IMR-90 (cell line): Measurements from ENCODE around the gene GNB1L. TPM values are rescaled to one million over a fixed set of nuclear protein-coding genes. Genes with fewer than 3 reads are reported as not detected.

Experiments
- ATAC-seq: fragments of 200-7000 bp; cut with Tn5 transposase; 2 replicates; pipeline ENCODE4 v1.9.1; 2020; ENCODE audit warnings: low read depth, mild to moderate bottlenecking, moderate library complexity
- BruUV-seq: library from RNA; stranded (reverse); fragments of 400-500 nt; replicated peaks from 2 replicates; lab custom pipeline; 2021; lab: Mats Ljungman, UMichigan
- CTCF ChIA-PET: fragments of 300-600 bp; formaldehyde crosslinking; extraction: SDS; loops from one replicate; lab custom pipeline; 2021; ENCODE audit warnings: antibody characterized with exemption; lab: Yijun Ruan, JAX
- POLR2A ChIA-PET: fragments of 300-600 bp; sonication (Branson Sonifier 250); formaldehyde crosslinking; loops from one replicate; lab custom pipeline; 2022; ENCODE audit warnings: antibody characterized with exemption; ENCODE audit not compliant: unreplicated experiment; lab: Charles Lee
- DNase-seq: peaks from one replicate; pipeline ENCODE4 v3.0.0; 2013
- H2AFZ ChIP-seq: replicated peaks from 2 replicates; pipeline ENCODE3; 2013; ENCODE audit warnings: low read length, mild to moderate bottlenecking; ENCODE audit not compliant: poor library complexity
- H2AK5ac ChIP-seq: 2 replicates; pipeline ENCODE4 v1.6.1; 2013; ENCODE audit warnings: low read depth, low read length, inconsistent platforms
- H2AK9ac ChIP-seq: replicated peaks from 2 replicates; pipeline ENCODE3; 2013; ENCODE audit warnings: mild to moderate bottlenecking, low read depth, low read length, moderate library complexity; ENCODE audit not compliant: poor library complexity
- H2BK120ac ChIP-seq: 2 replicates; pipeline ENCODE4 v1.6.1; 2013; ENCODE audit warnings: low read depth, low read length, inconsistent platforms
- H2BK15ac ChIP-seq: 3 replicates; pipeline ENCODE4 v1.6.1; 2013; ENCODE audit warnings: low read depth, low read length, inconsistent platforms
- H2BK20ac ChIP-seq: 2 replicates; pipeline ENCODE4 v1.6.1; 2013; ENCODE audit warnings: low read depth, mild to moderate bottlenecking, inconsistent platforms, low read length, moderate library complexity
- H2BK5ac ChIP-seq: 2 replicates; pipeline ENCODE4 v1.6.1; 2013; ENCODE audit warnings: mild to moderate bottlenecking, low read depth, low read length, inconsistent platforms; ENCODE audit not compliant: poor library complexity, severe bottlenecking
- H3K14ac ChIP-seq: replicated peaks from 2 replicates; pipeline ENCODE4 v1.6.1; 2013; ENCODE audit warnings: low read depth, low read length, inconsistent platforms
- H3K18ac ChIP-seq: 2 replicates; pipeline ENCODE4 v1.6.1; 2013; ENCODE audit warnings: low read depth, low read length, control low read depth
- H3K23ac ChIP-seq: 2 replicates; pipeline ENCODE4 v1.6.1; 2013; ENCODE audit warnings: low read depth, low read length, inconsistent platforms
- H3K27ac ChIP-seq: 2 replicates; pipeline ENCODE4 v1.5.1; 2013; ENCODE audit warnings: mild to moderate bottlenecking, control low read depth, low read length; ENCODE audit not compliant: insufficient read depth
- H3K27me3 ChIP-seq: 2 replicates; pipeline ENCODE4 v1.6.1; 2013; ENCODE audit warnings: low read length; ENCODE audit not compliant: control insufficient read depth, insufficient read depth
- H3K36me3 ChIP-seq: 2 replicates; pipeline ENCODE4 v1.6.1; 2013; ENCODE audit warnings: low read length, mixed read lengths; ENCODE audit not compliant: control insufficient read depth, insufficient read depth
- H3K4ac ChIP-seq: 2 replicates; pipeline ENCODE4 v1.6.1; 2013; ENCODE audit warnings: low read depth, low read length, inconsistent platforms
- H3K4me1 ChIP-seq: 2 replicates; pipeline ENCODE4 v1.6.1; 2013; ENCODE audit warnings: low read length, mixed read lengths; ENCODE audit not compliant: control insufficient read depth, insufficient read depth
- H3K4me2 ChIP-seq: 2 replicates; pipeline ENCODE4 v1.6.1; 2013; ENCODE audit warnings: low read depth, mild to moderate bottlenecking, control low read depth, low read length, moderate library complexity
- H3K4me3 ChIP-seq: 2 replicates; pipeline ENCODE4 v1.5.1; 2013; ENCODE audit warnings: low read depth, mild to moderate bottlenecking, control low read depth, low read length, moderate library complexity; ENCODE audit not compliant: insufficient read depth
- H3K56ac ChIP-seq: 2 replicates; pipeline ENCODE4 v1.6.1; 2013; ENCODE audit warnings: low read length, inconsistent platforms; ENCODE audit not compliant: insufficient read depth; ENCODE audit errors: extremely low read depth
- H3K79me1 ChIP-seq, 2 experiments: 2 replicates each; pipeline ENCODE4 v1.6.1; 2013; ENCODE audit warnings: low read length in 2 of 2, inconsistent platforms in 1 of 2, low read depth in 1 of 2
- H3K9ac ChIP-seq: 2 replicates; pipeline ENCODE4 v1.6.1; 2013; ENCODE audit warnings: low read depth, low read length, control low read depth
- H3K9me1 ChIP-seq: 2 replicates; pipeline ENCODE4 v1.6.1; 2013; ENCODE audit warnings: low read length, inconsistent platforms; ENCODE audit not compliant: insufficient read depth
- H3K9me3 ChIP-seq: 2 replicates; pipeline ENCODE4 v1.6.1; 2013; ENCODE audit warnings: low read length; ENCODE audit not compliant: control insufficient read depth, insufficient read depth
- H4K20me1 ChIP-seq: 2 replicates; pipeline ENCODE4 v1.6.1; 2013; ENCODE audit warnings: low read length, inconsistent platforms; ENCODE audit not compliant: insufficient read depth
- H4K5ac ChIP-seq: 2 replicates; pipeline ENCODE4 v1.6.1; 2013; ENCODE audit warnings: mild to moderate bottlenecking, low read depth, low read length, control low read depth
- H4K8ac ChIP-seq, 2 experiments: 2 replicates each; pipeline ENCODE4 v1.6.1; 2013; ENCODE audit warnings: low read depth in 2 of 2, low read length in 2 of 2, control low read depth in 1 of 2, inconsistent platforms in 1 of 2
- H4K91ac ChIP-seq: 2 replicates; pipeline ENCODE4 v1.6.1; 2013; ENCODE audit warnings: low read depth, low read length, inconsistent platforms; ENCODE audit not compliant: insufficient read depth
- BHLHE40 ChIP-seq: fragments of 150-350 bp; IDR thresholded peaks from 2 replicates; pipeline ENCODE4 v1.6.1; 2016; ENCODE audit warnings: mild to moderate bottlenecking, low read depth, low read length
- MAFK ChIP-seq: IDR thresholded peaks from 2 replicates; pipeline ENCODE4 v1.6.1; 2012; ENCODE audit warnings: low read depth, low read length, improper control_type of control experiment
- NFE2L2 ChIP-seq: fragments of 150-350 bp; IDR thresholded peaks from 2 replicates; pipeline ENCODE4 v1.6.1; 2016; ENCODE audit warnings: low read depth, mild to moderate bottlenecking, low read length
- POLR2A ChIP-seq: IDR thresholded peaks from 2 replicates; pipeline ENCODE4 v1.6.1; 2012; ENCODE audit warnings: mild to moderate bottlenecking, low read depth, low read length
- RAD21 ChIP-seq: IDR thresholded peaks from 2 replicates; pipeline ENCODE4 v1.6.1; 2012; ENCODE audit warnings: low read length, improper control_type of control experiment
- SMC3 ChIP-seq: fragments of 150-350 bp; IDR thresholded peaks from 2 replicates; pipeline ENCODE4 v1.6.1; 2016; ENCODE audit warnings: low read depth, mild to moderate bottlenecking, antibody characterized with exemption, low read length, moderate library complexity
- dilution Hi-C: fragments of 300-500 bp; cut with HindIII; formaldehyde crosslinking; loops from one replicate; pipeline ENCODE4 v1.14.3; 2018; ENCODE audit warnings: low sequenced_read_pairs; ENCODE audit not compliant: unreplicated experiment
- in situ Hi-C: fragments of 300-500 bp; cut with MboI; formaldehyde crosslinking; loops from 3 replicates; pipeline ENCODE4 v1.14.3; 2019; ENCODE audit warnings: low sequenced_read_pairs, inconsistent platforms, mixed read lengths
- intact Hi-C: fragments of 100-400 bp; cut with micrococcal nuclease; formaldehyde crosslinking; loops from 2 replicates; pipeline ENCODE4 v1.10.0; 2022
- polyA plus RNA-seq, 3 experiments: library from polyadenylated mRNA; depleted of rRNA; stranded (reverse); fragments of >200 nt; gene quantifications; 2 replicates each; pipeline ENCODE4 v1.2.3, GENCODE V29; 2012; ENCODE audit warnings: low replicate concordance in 1 of 3
- total RNA-seq: library from RNA; depleted of rRNA; stranded (reverse); fragments of >200 nt; gene quantifications from 2 replicates; pipeline ENCODE4 v1.2.3, GENCODE V29; 2012
- TF ChIP-seq, protein P1 (sequence below): fragments of 150-350 bp; IDR thresholded peaks from 2 replicates; pipeline ENCODE4 v1.6.1; 2017; ENCODE audit warnings: mild to moderate bottlenecking, antibody characterized with exemption, low read length, low read depth

The GNB1L gene
- total and polyA plus RNA-seq, 2 of the 4 experiments (the other 2 are of a cell fraction), result 2.5 to 4.4 TPM

DNA sequence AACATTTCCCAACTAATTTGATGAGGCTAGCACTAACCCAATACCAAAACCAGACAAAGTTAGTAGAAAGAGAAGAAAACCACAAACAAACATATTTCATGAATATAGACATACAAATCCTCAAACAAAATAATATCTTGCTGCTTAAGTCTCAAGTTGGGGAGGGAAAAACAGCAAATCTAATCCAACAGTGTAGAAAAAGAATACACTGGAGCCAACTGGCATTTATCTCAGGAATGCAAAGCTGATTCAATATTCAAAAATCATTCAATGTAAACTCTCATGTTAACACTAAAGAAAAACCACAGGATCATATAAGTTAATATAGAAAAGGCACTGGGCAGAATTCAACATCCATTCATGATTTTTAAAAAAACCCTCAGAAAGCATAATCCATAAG is 18.2 kb downstream of the GNB1L start:
- Histone ChIP-seq H2BK20ac (no peak overlapping the region), H2AK5ac (no peak overlapping the region), H2AK9ac (no peak overlapping the region), H3K9me3 (no peaks in the 10 kb centered on the region), H3K14ac (no peak overlapping the region), H4K5ac (no peak overlapping the region), H3K36me3 (no peaks in the 10 kb centered on the region), H4K91ac (no peak overlapping the region), H4K8ac (no peak overlapping the region), H2BK15ac (no peak overlapping the region), H3K4me1 (peaks cover 2% of the 10 kb centered on the region), H3K9ac (no peak overlapping the region), H3K9me1 (peaks cover 4% of the 10 kb centered on the region), H3K27me3 (no peaks in the 10 kb centered on the region), H3K4me3 (no peak overlapping the region), H3K27ac (no peak overlapping the region), H2BK5ac (no peak overlapping the region), H2BK120ac (no peak overlapping the region), H2AFZ (no peak overlapping the region), H4K20me1 (no peaks in the 10 kb centered on the region), H3K18ac (no peak overlapping the region), H3K4me2 (no peak overlapping the region), H3K79me1 (peaks cover 0 to 17% of the 10 kb centered on the region in 2 experiments; a peak in 3 of 4 replicates), H3K23ac (no peak overlapping the region), H3K4ac (no peak overlapping the region), H3K56ac (no peak overlapping the region)
- intact Hi-C loops, result no loop called here
- ChIA-PET CTCF (interaction anchor here (1.0 kb wide), 1 partner anchor 74 kb away, joined by 3 read pairs; no protein-coding TSS in a partner anchor), POLR2A (no interaction called here)
- in situ Hi-C loops, result no loop called here
- no peak for DNase-seq
- dilution Hi-C loops, result no loop called here
- BruUV-seq, result no TSS peak
- ATAC-seq, result peak; percentile 59; the same call in 1 of the 2 replicates
- TF ChIP-seq MAFK, result no peak
- no peak for TF ChIP-seq BHLHE40
- no peak for TF ChIP-seq NFE2L2
- no peak for TF ChIP-seq POLR2A
- TF ChIP-seq, protein P1, sequence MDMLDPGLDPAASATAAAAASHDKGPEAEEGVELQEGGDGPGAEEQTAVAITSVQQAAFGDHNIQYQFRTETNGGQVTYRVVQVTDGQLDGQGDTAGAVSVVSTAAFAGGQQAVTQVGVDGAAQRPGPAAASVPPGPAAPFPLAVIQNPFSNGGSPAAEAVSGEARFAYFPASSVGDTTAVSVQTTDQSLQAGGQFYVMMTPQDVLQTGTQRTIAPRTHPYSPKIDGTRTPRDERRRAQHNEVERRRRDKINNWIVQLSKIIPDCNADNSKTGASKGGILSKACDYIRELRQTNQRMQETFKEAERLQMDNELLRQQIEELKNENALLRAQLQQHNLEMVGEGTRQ, result no peak
- no peak for TF ChIP-seq RAD21
- no peak for TF ChIP-seq SMC3
